ENCODE results near the gene NPAS3.

- TF ChIP-seq CTCF (IDR thresholded peaks at IDR 0.05 in 2 of 3, conservative IDR thresholded peaks at IDR 0.05 in 1 of 3; ENCODE audit: borderline replicate concordance in 1 of 3, insufficient read depth in 1 of 3, low read depth in 2 of 3, low read length in 2 of 3) (no peak), CEBPB (IDR thresholded peaks at IDR 0.05; ENCODE audit: low read depth) (no peak), YY1 (IDR thresholded peaks at IDR 0.05; ENCODE audit: extremely low read depth, insufficient replicate concordance, low read depth, low read length) (no peak), EZH2 (IDR thresholded peaks at IDR 0.05) (no peak), POLR2A (IDR thresholded peaks at IDR 0.05; ENCODE audit: borderline replicate concordance, extremely low read depth, insufficient read depth, insufficient read length) (no peak), RAD21 (IDR thresholded peaks at IDR 0.05; ENCODE audit: low read depth) (no peak), REST (IDR thresholded peaks at IDR 0.05; ENCODE audit: low read depth) (no peak), SRF (IDR thresholded peaks at IDR 0.05; ENCODE audit: low read depth) (no peak), ZNF274 (IDR thresholded peaks at IDR 0.05; ENCODE audit: low read depth, low read length) (no peak), EZH2phosphoT487 (IDR thresholded peaks at IDR 0.05; ENCODE audit: borderline replicate concordance) (no peak), SIN3A (IDR thresholded peaks at IDR 0.05; ENCODE audit: low read depth) (no peak), POLR2AphosphoS5 (IDR thresholded peaks at IDR 0.05; ENCODE audit: low read depth, low read length) (no peak), JUND (IDR thresholded peaks at IDR 0.05) (no peak), FOSL1 (IDR thresholded peaks at IDR 0.05; ENCODE audit: low read depth) (no peak)
Observed at GRCh38 chr14:33114331-33114730, 175.7 kb downstream of the NPAS3 start.
